ENCODE results near the gene ZMIZ1. TPM values are rescaled to one million over a fixed set of nuclear protein-coding genes. Genes with fewer than 3 reads are reported as not detected.
"Not testable (repeated sequence)": the region's sequence is repeated elsewhere in the genome, so short reads cannot be mapped to it uniquely, and the experiment has no call there.

ZMIZ1 gene
- total RNA-seq, 1 donor from 2014 or later, result 84.7 TPM

- H3K36me3 ChIP-seq, result peaks cover 21% of the 10 kb centered on the region
- ATAC-seq, result no peak
- no peak for DNase-seq
- H3K9me3 ChIP-seq, result no peaks in the 10 kb centered on the region
- peaks cover 49% of the 10 kb centered on the region for H3K4me1 ChIP-seq
- TF ChIP-seq CTCF (IDR thresholded peaks at IDR 0.05), result no peak
- intact Hi-C loops (cut with DNase I), result no loop called here
- H3K27me3 ChIP-seq, result no peaks in the 10 kb centered on the region
- peak overlapping the region; percentile 77 for H3K27ac ChIP-seq
- H3K4me3 ChIP-seq, result no peak overlapping the region
These were observed 206.3 kb downstream of the ZMIZ1 start for GRCh38 chr10:79275105-79275430.

GRCh38 chr10:79275431-79275851, 206.7 kb downstream of the ZMIZ1 start:
- Histone ChIP-seq H3K27ac (peak overlapping the region; percentile 77), H3K36me3 (peaks cover 25% of the 10 kb centered on the region), H3K27me3 (no peaks in the 10 kb centered on the region), H3K4me3 (no peak overlapping the region), H3K4me1 (peaks cover 45% of the 10 kb centered on the region), H3K9me3 (no peaks in the 10 kb centered on the region)
- TF ChIP-seq CTCF (IDR thresholded peaks at IDR 0.05), result no peak
- ATAC-seq (no peak), DNase-seq (no peak)
- intact Hi-C loops (cut with DNase I), result no loop called here

GRCh38 chr10:79277579-79278269, 209.0 kb downstream of the ZMIZ1 start:
- no peak overlapping the region for H3K4me3 ChIP-seq
- no peaks in the 10 kb centered on the region for H3K9me3 ChIP-seq
- no peak for DNase-seq
- intact Hi-C loops (cut with DNase I), result no loop called here
- TF ChIP-seq CTCF (IDR thresholded peaks at IDR 0.05), result no peak
- H3K36me3 ChIP-seq, result peaks cover 43% of the 10 kb centered on the region
- ATAC-seq, result no peak
- H3K27me3 ChIP-seq, result no peaks in the 10 kb centered on the region
- H3K27ac ChIP-seq, result no peak overlapping the region
- H3K4me1 ChIP-seq, result peaks cover 32% of the 10 kb centered on the region

- peaks cover 43% of the 10 kb centered on the region for H3K36me3 ChIP-seq
These were observed 210.3 kb downstream of the ZMIZ1 start for GRCh38 chr10:79279047-79279446.

GRCh38 chr10:79280956-79281355, 212.2 kb downstream of the ZMIZ1 start:
- Histone ChIP-seq H3K4me3 (no peak overlapping the region), H3K27ac (no peak overlapping the region), H3K27me3 (no peaks in the 10 kb centered on the region), H3K4me1 (peaks cover 23% of the 10 kb centered on the region), H3K36me3 (peaks cover 55% of the 10 kb centered on the region), H3K9me3 (no peaks in the 10 kb centered on the region)
- ATAC-seq, result no peak
- intact Hi-C loops (cut with DNase I), result no loop called here
- DNase-seq, result no peak
- TF ChIP-seq CTCF (IDR thresholded peaks at IDR 0.05), result no peak

More at GRCh38 chr10:79279047-79279446, 210.3 kb downstream of the ZMIZ1 start:
- DNase-seq; intact Hi-C loops (cut with DNase I); H3K27ac ChIP-seq; H3K27me3 ChIP-seq; H3K4me3 ChIP-seq; ATAC-seq; H3K9me3 ChIP-seq: not testable (repeated sequence)
- H3K4me1 ChIP-seq, result peaks cover 25% of the 10 kb centered on the region

- Histone ChIP-seq H3K27ac (no peak overlapping the region), H3K36me3 (peaks cover 46% of the 10 kb centered on the region), H3K4me3 (no peak overlapping the region), H3K4me1 (peaks cover 35% of the 10 kb centered on the region), H3K27me3 (no peaks in the 10 kb centered on the region), H3K9me3 (no peaks in the 10 kb centered on the region)
- intact Hi-C loops (cut with DNase I), result no loop called here
- TF ChIP-seq CTCF (IDR thresholded peaks at IDR 0.05), result no peak
- DNase-seq (no peak), ATAC-seq (no peak)
These were observed 213.6 kb downstream of the ZMIZ1 start for GRCh38 chr10:79282388-79282787.
